GM18873 (cell line): ENCODE data around the gene FNDC3A.
"Not testable (repeated sequence)": the region's sequence is repeated elsewhere in the genome, so short reads cannot be mapped to it uniquely, and the experiment has no call there.

ENCODE experiments used
- ATAC-seq: cut with Tn5 transposase; IDR thresholded peaks from one replicate; pipeline ENCODE4 v1.9.1; 2021; ENCODE audit warnings: mild to moderate bottlenecking, moderate library complexity, moderate number of reproducible peaks; ENCODE audit not compliant: unreplicated experiment, low FRiP score

Gene FNDC3A

DNA sequence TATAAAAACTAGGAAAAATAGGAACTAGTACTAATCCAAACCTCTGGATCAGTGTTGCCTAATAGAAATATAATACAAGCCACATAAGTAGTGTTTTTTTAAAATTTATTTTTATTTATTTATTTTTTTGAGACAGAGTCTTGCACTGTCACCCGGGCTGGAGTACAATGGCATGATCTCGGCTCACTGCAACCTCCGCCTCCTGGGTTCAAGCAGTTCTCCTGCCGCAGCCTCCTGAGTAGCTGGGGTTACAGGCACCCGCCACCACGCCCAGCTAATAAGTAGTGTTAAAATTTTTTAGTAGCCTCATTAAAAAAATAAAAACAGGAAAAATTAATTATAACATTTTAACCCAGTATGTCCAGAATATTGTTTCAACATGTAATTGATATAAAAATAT, 94.3 kb downstream of the FNDC3A start:
- not testable (repeated sequence) for ATAC-seq

DNA sequence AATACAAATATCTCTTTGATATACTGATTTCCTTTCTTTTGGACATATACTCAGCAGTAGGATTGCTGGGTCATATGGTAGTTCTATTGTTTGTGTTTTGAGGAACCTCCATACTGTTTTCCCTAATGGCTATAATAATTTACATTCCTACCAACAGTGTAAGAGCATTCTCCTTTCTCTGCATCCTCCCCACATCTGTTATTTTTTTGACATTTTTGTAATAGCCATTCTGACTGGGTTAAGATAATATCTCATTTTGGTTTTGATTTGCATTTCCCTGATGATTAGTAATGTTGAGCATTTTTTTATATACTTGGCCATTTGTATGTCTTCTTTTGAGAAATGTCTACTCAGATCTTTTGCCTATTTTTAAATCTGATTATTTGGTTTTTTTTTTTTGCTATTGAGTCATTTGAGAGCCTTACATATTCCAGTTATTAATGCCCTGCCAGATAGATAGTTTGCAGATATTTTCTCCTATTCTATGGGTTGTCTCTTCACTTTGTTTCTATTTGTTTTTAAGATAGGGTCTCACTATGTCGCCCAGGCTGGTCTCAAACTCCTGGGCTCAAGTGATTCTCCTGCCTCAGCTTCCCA, 95.7 kb downstream of the FNDC3A start:
- no peak for ATAC-seq

DNA sequence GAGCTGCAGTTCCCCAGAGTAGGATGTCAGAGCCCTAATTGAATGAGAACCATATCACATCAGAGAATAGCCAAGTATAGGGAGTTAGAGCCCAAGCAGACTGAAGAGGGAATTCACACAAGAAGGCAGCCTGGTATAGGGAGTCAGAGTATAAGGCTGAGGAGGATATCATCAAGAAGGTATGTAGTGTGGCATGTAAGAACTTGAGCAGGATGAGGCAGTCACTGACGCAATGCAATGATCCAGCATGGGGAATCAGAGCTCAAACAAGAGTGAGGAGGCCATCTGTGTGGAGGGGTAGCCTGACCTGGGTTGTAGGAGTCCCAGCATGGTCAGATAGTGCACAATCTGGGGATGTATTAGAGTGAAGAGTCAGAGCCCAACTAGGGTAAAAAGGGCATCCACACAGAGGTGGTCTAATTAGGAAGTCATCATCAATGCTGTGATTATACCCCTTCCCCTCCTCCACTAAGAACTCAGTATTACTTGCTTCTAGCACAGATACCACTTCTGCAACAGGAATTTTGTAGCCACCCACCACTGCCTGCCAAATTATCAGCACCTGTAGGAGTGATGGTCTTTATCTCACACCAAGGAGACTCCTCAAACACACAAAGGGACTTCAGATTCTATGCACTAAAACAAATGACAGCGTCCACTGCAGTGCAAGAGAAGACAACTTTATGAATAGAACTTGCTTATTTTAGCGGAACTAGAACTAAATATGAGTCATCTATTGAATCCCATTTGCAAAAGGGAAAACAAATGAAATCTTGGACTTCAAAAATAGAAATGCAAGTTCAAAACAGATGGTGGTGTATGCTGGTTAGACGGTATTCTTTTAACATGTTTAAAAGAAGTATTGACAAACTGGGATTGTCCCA, 107.2 kb downstream of the FNDC3A start:
- ATAC-seq, result peak; percentile 86

DNA sequence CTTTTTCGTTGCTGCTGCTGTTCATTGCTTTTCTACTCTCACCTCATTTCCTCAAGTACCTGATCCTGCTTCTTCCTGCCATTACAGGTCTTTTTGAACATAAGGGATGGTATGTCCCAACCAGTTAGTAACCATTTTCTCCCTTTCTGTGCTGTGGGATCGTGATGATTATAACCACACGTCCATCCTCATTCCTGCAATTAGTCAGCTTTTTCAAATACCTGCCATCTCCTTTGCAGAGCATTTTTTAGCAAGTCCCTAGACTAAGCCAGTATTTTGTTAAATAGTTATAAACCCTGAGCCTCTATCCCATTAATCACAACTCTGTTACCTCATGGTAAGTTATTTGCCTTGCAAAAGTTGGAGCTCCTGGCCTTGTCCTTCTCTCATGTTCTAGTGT, 109.2 kb downstream of the FNDC3A start:
- ATAC-seq, result no peak

- ATAC-seq, result no peak
Measured at GRCh38 chr13:49086722-49087121, 111.0 kb downstream of the FNDC3A start.

GRCh38 chr13:49093376-49093775, 117.7 kb downstream of the FNDC3A start:
- ATAC-seq, result no peak

GRCh38 chr13:49097374-49097773, 121.7 kb downstream of the FNDC3A start:
- no peak for ATAC-seq

GRCh38 chr13:49098198-49098597, 122.5 kb downstream of the FNDC3A start:
- ATAC-seq, result no peak

- no peak for ATAC-seq
Measured at GRCh38 chr13:49098771-49099512, 123.2 kb downstream of the FNDC3A start.

DNA sequence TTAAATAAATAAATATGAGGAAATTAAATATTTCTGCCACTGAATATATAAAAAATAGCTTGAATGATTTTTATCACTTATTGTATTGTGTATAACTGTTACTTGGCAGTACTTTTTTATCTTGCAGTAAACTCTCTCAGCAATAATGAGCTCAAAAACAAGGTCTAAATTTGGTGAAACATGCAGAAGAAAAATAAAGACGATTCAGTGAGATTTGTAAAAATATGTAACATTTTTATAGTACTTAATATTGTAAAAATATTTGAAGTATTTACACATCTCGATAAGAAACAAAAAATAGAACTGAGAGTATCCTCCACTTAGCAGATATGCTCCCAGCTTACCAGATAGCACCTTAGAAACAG, 123.8 kb downstream of the FNDC3A start:
- ATAC-seq, result no peak

GRCh38 chr13:49100637-49101570, 125.2 kb downstream of the FNDC3A start:
- no peak for ATAC-seq

- ATAC-seq, result no peak
Measured at GRCh38 chr13:49108196-49108595, 132.5 kb downstream of the FNDC3A start.

- ATAC-seq, result no peak
Measured at GRCh38 chr13:49110122-49110912, 134.6 kb downstream of the FNDC3A start.

- no peak for ATAC-seq
Measured at GRCh38 chr13:49110913-49111170, 135.1 kb downstream of the FNDC3A start.

DNA sequence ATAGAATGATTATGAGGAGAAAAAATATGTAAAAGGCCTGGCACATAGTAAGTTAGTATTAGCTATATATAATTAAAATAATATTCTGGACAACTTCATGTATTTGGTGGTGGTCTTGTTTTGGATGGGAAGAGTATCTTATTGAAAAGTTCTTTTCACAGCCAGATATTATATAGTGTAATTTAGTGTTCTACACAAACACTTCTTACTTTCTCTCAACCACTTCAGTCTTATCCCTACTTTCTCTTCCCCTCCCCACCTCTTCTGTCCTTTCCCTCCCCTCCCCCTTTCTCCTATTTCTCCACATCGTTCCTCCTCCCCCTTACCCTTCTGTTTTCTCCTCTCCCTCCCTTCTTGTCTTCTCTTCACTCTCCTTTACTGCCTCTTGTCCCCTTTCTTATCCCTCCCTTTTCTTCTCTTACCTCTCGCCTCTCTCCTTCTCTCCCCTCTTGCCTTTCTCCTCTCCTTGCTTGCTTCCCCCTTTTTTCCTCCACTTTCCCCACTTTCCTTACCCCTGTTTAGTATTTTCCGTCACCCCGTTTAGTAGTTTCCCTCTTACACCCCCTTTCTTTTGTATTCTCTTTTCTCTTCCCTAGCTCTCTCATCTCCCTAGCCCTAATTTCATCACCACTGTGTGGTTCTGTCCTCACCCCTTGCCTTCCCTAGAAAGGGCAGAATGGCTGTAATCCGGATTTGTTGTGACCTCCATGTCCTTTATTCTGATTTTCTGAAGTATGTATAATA, 137.2 kb downstream of the FNDC3A start:
- no peak for ATAC-seq

GRCh38 chr13:49113526-49114286, 138.0 kb downstream of the FNDC3A start:
- no peak for ATAC-seq

GRCh38 chr13:49116873-49117272, 141.2 kb downstream of the FNDC3A start:
- no peak for ATAC-seq

DNA sequence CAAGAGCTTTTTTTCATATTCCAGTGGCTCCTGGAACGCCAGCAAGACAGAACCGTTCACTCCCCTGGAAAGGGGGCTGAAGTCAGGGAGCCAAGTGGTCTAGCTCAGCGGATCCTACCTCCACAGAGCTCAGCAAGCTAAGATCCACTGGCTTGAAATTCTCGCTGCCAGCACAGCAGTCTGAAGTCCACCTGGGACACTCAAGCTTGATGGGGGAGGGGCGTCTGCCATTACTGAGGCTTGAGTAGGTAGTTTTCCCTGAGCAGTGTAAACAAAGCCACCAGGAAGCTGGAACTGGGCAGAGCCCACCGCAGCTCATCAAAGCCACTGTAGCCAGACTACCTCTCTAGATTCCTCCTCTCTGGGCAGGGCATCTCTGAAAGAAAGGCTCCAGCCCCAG, 142.7 kb downstream of the FNDC3A start:
- not testable (repeated sequence) for ATAC-seq
